Fibroblast of lung (primary cell): ENCODE data around the gene ARFGAP3.

ENCODE experiments used
- EZH2 ChIP-seq: IDR thresholded peaks from 2 replicates; pipeline ENCODE4 v1.5.1; 2012; ENCODE audit warnings: low read length, control low read depth, mild to moderate bottlenecking; ENCODE audit errors: missing control alignments
- TF ChIP-seq, protein P1 (sequence below), 2 donors: IDR thresholded peaks in 1 of 2; conservative IDR thresholded peaks in 1 of 2; 1 replicate in 1 of 2; 2 replicates in 1 of 2; pipeline ENCODE4 v1.5.1; 2011 to 2012; ENCODE audit warnings: low read length in 2 of 2, control low read depth in 1 of 2, inconsistent platforms in 1 of 2, low read depth in 1 of 2, mild to moderate bottlenecking in 1 of 2

DNA sequence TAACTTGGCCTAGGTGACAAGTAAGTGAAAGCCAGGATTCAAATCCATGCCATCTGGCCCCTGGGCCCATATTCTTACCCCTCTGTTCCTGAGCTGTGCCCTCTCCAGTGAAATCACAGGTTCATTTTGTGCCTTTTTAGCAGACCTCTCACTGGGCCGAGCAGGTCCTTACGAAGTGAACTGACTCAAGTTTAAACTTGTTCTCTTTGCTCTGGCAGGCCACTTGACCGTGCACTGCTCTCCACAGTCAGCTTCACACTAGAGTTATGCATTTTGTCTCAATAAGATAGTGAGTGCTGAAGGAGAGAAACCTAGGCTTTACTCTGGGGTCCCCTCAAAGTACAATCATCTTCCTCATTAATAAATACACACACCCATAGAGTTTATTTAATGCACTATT is 40.7 kb downstream of the ARFGAP3 start:
- TF ChIP-seq, protein P1, sequence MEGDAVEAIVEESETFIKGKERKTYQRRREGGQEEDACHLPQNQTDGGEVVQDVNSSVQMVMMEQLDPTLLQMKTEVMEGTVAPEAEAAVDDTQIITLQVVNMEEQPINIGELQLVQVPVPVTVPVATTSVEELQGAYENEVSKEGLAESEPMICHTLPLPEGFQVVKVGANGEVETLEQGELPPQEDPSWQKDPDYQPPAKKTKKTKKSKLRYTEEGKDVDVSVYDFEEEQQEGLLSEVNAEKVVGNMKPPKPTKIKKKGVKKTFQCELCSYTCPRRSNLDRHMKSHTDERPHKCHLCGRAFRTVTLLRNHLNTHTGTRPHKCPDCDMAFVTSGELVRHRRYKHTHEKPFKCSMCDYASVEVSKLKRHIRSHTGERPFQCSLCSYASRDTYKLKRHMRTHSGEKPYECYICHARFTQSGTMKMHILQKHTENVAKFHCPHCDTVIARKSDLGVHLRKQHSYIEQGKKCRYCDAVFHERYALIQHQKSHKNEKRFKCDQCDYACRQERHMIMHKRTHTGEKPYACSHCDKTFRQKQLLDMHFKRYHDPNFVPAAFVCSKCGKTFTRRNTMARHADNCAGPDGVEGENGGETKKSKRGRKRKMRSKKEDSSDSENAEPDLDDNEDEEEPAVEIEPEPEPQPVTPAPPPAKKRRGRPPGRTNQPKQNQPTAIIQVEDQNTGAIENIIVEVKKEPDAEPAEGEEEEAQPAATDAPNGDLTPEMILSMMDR (conservative IDR thresholded peaks at IDR 0.05 in 1 of 2, IDR thresholded peaks at IDR 0.05 in 1 of 2; ENCODE audit: low read depth in 1 of 2, low read length in 2 of 2) = no peak
- no peak for TF ChIP-seq EZH2
